NCI-H1930 (cell line): Measurements from ENCODE around the gene CCDC9.
"Not testable (repeated sequence)": the region's sequence is repeated elsewhere in the genome, so short reads cannot be mapped to it uniquely, and the experiment has no call there.

Source experiments
- DNase-seq, 2 experiments: peaks; one replicate each; lab custom pipeline; 2025; lab: John Stamatoyannopoulos, UW

The CCDC9 gene

DNA sequence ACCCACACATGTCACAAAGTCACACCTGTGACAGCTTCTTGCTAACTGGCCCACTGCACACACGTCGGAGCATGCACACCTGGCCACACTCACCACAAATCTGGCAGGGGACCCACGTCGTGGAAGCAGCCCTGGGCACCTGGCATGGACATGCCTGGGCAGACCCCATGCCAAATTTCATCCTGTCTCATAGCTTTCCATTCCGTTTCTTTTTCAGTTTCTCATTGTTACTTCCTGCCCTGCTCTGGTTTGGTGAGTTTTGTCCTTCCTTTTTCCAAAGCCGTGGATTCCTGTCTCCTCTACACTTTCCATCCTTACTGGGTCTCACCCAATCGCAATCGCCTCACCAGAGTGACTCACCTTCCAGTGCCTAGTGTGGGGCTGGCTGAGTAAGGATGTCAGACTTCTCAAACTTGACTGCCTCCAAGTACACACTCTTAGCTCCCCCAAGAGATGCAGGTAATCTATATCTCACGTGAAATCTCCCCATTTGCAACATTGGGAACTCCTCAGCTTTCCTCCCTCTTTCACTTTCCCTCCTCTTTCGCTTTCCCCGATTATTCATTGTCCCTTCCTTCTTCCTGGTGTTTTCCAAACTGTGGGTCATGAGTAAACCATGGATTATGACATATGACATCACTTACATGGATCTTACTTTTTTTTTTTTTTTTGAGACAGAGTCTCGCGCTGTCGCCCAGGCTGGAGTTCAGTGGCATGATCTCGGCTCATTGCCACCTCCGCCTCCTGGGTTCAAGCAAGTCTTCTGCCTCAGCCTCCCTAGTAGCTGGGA lies 23.7 kb upstream of the CCDC9 start:
- DNase-seq: no peak

DNA sequence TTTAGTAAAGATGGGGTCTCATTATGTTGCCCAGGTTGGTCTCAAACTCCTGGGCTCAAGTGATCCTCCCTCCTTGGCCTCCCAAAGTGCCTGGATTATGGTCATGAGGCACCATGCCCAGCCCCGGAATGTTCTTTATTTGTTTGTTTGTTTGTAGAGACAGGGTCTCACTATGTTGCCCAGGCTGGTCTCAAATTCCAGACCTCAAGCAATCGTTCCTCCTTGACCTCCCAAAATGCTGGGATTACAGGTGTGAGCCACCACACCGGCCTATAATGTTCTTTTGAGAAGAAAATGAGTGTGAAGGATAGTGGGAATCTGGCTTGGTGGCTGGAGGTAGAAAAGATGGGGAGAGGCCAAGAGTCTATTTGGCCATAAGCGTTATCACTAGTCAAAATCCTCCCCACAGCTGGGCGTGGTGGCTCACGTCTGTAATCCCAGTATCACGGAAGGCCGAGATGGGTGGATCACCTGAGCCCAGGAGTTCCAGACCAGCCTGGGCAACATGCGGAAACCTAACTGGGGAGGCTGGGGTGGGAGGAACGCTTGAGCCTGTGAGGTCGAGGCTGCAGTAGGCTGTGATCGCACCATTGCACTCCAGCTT lies 20.2 kb upstream of the CCDC9 start:
- no peak for DNase-seq

DNA sequence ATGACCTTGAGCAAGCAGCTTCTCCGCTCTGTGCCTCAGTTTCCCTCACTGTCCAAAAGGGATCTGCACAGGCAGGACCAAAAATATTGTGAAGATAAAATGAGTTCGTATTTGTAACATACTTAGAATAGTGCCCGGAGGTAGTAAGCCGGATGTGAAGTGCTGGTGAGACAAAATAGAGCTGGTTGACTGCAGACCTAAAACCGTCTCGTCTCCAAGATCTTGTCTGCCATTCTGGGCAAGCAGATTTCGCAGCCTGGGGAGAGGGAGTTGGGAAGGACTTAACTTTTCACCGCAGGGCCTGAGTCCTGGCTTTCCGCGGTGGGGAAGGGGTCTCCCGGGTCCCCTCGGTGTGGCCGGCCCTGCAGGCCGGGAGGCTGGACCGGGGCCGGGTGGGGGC lies 17.2 kb upstream of the CCDC9 start:
- DNase-seq: no peak

DNA sequence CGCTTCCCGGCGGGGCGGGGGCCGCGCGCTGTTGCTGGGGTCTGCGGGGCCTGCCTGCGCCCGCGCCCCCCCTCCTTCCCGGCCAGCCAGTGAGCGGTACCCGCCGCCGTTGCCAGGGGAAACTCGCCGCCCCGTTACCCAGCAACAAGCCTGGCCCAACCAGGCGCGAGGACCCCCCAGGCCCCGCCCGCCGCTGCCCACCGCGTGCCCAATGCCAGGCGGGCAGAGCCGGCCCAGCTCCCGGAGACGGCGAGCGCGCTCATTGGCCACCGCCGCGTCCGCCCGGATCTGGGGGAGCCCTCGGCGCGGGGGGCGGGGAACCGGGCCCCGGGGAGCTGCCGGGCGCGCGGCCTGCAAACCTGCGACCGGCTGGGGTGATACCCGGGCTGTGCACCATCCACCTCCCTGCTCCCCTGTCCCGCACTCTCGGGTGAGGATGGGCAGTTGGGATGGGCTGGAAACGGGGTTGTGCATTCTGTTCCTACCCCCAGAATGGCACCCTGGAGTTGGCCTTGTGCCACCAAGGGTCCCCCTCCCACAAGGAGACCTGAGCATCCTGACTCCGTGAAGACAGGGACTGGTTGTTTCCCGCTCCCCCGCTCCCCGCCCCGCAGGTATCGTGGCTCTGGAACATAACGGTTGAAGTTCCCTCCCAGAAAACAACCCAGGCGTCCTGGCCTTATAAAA lies 16.6 kb upstream of the CCDC9 start:
- DNase-seq: peak; percentile 85 to 96

DNA sequence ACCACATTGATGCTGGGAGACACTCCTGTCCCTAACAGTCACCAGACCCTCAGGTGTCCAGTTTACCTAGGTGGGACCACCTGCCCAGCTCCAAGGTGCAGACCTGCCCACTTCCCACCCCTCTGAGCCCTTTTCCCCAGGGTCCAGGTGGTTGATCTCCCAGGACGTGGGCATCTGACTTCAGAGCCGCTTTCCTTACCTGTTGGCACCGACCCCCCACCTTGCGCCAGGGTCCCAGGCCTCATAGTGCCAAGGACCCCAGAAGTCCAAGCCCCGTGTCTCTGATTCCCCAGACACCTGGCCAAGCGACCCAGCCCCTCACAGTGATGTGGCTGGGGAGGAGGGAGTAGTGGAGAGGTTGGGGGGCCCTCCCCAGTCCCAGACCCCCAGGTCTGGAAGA lies 15.8 kb upstream of the CCDC9 start:
- DNase-seq: no peak

DNA sequence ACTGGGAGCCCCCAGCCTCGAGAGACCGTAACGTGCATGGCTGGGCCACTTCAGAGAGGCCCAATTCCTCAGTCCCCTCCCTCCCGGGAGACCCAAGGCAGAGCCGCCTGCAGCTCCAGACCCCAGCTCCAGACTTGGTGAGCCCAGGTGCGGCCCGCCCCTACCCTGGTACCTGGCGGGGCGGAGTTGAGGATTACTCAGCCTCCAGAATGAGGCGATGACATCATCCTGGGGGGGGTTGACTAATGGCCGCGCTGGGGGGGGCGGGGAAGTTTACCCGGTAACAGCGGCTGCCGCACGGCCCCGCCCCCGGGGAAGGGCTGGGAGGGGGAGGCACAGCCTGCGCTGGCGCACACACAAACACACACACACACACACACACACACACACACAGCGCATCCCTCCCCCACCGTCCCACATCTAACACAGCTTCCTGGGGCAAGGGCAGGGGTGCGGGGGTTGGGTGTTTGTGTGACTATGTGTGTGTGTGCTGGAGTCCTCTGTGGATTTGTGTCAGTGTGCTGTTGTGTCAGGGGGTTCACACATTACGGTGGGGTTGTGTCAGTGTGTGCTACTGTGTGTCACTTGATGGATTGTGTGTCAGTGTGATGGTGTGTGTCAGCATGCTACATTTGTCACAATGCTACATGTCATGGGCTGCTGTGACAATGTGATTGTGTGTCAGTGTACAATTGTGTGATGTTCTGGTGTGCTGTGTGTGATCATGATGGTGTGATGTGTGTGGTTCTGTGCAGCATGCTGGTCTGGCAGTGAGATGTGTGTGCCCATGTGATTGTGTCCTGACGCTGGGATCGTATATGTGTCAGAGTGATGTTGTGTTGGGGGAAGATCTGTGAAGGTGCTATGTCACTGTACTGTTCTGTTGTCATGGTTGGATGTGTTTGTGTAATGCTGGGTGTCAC lies 15.1 kb upstream of the CCDC9 start:
- peak; percentile 79 to 88 for DNase-seq

DNA sequence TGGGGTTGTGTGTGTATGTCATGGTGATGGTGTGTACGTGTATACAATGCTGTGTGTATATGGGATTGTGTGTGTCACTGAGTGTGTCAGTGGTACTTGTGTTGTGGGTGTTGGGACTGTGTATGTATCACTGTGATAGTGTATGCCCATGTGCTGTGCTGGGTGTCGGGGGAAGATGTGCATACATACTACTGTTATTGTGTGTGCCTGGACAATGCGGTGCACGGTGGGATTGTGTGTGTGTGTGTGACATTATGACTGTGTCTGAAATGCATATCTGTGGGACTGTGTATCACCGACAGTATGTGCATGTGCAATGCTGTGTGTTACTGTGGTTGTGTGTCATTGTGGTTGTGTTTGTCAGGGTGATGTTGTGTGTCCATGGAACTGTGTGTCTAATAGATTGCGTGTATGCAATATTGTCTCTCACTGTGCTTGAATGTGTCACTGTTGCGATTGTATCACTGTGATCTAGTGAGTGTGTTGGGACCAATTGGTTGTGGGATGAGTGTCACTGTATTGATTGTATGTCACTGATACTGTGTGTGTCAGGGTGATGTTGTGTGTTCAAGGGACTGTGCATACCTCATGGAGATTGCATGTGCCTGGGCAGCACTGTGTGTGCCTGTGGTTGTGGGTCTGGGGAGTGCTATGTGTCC lies 14.3 kb upstream of the CCDC9 start:
- DNase-seq: no peak

DNA sequence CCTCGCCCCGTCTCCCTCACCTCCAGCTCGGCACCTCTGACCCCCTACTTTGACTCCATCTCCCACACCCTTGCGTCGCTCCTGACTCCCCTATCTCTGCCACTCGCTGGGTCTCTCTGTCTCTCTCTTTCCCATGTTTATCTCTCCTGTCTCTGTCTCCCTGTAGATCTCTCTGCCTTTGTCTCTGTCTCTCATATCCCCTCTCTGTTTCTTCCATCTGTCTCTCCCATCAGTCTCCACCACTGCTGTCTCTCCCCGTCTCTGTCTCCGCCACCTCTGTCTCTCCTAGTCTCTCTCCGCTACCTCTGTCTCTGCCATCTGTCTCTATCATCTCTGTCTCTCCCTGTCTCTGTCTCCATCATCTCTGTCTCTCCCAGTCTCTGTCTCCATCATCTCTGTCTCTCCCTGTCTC lies 13.0 kb upstream of the CCDC9 start:
- DNase-seq: no peak

DNA sequence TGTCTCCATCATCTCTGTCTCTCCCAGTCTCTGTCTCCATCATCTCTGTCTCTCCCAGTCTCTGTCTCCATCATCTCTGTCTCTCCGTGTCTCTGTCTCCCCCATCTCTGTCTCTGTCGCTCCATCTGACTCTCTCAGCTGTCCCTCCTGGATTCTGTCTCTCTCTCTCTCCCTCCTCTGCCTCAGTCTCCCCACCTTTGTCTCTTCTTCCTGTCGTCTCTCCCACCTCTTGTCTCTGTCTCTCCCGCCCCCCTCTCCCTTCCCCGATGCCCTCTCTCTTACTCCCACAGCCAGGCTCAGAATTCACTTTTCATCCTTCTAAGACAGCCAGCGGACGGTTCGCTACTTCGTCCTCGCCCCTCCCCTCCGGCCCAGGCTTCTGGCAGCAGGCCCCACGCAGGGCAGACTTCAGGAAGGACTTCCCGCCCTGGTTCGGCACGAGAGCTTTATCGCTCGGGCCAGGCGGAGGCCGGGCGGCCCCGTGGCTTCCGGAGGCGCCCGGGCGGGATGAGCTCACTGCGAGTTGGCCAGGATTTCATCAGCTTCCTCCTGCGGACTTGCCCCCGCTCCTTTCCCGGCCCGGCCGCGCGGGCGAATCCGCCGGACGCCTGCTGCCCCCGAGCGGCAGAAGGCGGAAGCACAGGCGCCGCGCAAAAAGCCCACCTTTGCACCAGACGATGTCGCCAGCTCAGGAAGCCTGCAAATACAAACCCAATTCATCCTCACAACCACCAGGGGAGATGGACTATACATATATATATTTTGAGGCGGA lies 12.4 kb upstream of the CCDC9 start:
- DNase-seq: peak; percentile 92 to 96

DNA sequence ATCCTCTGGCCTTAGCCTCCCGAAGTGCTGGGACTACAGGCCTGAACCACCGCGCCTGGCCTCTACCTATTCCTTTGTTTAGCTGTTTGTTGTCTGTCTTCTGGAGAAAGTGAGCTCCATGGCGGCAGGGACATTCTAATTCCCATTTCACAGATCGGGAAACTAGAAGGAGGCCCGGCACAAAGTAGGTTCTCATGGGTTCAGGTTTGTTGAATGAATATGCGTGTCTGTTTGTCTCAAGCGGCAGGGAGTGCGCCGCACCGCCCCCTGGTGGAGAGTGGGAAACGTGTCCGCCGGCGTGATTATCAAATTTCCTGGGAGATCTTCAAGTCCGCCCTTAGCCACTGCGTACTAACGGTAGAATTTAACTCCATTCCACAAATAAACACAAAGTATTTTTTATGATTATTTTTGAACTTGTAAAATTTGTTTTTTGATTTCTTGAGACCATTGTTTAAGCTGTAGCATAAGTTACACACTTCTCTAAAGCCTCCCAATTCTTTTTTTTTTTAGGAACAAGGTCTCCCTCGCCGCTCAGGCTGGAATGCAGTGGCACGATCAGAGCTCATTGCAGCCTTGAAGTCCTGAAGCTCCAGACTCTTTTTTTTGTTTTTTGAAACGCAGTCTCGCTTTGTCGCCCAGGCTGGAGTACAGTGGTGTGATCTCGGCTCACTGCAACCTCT lies 8.9 kb upstream of the CCDC9 start:
- peak; percentile 36 to 63 for DNase-seq

DNA sequence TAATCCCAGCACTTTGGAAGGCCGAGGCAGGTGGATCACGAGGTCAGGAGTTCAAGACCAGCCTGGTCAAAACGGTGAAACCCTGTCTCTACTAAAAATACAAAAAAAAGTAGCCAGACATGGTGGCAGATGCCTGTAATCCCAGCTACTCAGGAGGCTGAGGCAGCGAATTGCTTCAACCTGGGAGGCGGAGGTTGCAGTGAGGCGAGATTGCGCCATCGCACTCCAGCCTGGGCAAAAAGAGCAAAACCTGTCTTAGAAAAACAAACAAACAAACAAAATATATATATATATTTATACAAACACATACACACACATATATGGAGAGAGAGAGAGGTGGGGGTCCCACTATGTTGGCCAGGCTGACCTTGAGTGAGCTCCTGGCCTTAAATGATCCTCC lies 3.3 kb upstream of the CCDC9 start:
- DNase-seq: not testable (repeated sequence)

DNA sequence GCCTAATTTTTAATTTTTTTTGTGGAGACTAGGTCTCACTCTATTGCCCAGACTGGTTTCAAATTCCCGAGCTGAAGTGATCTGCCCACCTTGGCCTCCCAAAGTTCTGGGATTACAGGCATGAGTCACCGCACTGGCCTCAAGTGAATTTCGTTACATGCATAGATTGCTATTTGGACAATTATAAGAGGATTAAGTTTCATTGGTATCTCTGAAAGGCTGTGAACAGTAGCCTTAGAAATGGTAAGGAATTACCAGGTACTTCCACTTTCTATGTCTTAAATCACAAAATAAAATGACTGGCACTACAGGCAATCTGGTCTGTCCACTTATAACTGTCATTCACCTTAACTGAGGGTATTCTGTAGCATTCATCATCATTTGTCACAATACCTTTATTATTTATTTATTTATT lies 2.9 kb upstream of the CCDC9 start:
- DNase-seq: no peak

DNA sequence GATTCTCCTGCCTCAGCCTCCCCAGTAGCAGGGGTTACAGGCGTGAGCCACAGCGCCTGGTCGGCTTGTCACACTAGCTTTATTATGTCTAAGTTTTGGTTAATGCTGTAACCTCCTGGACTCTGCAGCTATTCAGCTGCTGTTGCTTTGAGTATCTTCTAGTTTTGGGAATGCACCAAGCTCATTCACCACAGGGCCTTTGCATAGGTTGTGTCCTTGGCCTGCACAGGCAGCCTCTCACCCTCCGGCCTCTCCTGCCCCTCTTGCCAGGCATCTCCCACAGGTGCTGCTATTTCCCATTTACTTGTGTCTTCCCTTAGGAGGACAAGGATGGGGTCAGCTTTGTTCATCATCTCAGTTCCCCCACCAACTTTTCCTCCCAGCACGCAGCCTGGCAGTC lies 2.4 kb upstream of the CCDC9 start:
- DNase-seq: no peak

DNA sequence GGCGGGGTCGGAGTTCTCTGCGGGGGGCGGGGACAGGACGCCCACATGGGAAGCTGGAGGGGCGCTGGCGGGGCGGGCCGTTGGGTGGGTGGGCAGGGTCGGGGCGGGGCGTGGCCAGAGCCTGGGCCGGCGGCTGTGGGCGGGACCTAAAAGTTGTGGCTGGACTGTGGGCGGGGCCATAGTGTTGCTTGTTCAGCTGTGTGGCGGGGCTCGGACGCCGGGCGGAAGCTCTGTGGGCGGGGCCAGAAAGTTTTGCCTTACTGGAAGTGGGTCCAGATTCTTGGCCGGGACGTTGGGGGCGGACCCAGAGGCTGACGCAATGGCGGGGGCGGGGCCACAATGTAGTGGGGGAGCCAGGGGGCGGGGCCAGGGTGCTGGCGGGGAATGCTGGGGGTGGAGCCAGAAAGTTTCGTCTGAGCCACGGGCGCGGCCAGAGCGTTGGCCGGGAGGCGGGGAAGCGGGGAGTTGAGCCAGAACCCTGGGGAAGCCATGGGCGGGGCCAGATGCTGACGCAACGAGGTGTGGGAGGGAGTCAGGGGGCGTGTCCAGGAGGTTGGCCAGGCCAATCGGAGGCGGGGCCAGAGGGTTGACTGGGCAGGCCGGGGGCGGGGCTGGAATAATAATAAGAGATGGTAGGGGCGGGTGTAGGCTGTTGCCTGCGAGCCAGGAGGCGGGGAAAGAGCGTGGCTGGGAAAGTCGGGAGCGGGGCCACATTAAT lies 527 bp downstream of the CCDC9 start:
- peak; percentile 100 for DNase-seq

DNA sequence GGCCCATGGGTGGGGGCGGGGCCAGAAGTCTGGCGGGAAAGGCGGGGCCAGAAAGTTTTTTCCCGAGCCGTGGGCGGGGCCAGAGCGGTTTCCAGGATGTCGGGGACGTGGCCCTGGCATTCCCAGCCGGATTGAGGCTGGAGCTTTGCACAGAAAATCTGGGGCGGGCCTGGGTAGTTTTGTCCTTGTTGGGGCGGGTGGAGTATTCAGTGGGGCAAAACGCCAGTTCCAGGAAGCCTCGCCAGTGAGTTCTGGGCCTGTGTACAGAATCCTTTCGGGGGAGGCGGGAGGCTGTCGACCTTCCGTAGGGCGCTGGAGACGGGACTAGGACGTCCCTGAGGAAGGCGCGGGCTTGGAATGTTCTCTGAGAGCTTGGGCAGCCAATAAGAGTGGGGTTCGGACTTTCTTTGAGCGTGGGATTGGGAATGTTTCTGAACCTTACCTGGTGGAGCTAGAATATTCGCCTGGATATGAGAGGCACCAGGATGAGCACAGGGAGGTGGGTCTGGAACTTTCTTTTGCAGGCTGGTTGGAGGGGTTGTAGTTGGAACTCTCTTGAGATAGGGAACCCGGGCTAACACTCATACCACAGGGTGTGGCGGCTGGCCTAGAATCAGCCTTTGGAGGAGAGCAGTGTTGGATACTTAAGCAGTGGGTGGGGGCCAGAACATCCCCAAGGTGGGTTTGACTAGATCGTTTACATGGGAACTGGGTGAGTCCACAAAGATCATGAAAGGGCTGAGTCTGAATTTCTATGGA lies 1.3 kb downstream of the CCDC9 start:
- no peak for DNase-seq

DNA sequence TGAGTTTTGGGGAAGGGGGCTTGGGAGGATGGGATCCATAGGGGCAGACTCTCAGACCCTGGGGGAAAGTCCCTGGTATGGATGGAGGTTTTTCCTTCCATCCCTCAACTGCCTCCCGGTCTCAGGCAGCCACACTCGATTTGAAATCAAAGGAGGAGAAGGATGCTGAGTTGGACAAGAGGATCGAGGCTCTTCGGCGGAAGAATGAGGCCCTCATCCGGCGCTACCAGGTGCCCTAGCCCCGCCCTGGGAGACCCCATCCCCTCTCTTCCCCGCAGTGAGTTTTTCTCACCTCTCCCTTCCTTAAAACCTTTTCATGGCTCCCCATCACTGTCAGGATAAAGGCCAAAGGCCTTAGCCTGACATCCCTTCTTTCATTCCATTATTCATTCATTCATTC lies 2.1 kb downstream of the CCDC9 start:
- no peak for DNase-seq

DNA sequence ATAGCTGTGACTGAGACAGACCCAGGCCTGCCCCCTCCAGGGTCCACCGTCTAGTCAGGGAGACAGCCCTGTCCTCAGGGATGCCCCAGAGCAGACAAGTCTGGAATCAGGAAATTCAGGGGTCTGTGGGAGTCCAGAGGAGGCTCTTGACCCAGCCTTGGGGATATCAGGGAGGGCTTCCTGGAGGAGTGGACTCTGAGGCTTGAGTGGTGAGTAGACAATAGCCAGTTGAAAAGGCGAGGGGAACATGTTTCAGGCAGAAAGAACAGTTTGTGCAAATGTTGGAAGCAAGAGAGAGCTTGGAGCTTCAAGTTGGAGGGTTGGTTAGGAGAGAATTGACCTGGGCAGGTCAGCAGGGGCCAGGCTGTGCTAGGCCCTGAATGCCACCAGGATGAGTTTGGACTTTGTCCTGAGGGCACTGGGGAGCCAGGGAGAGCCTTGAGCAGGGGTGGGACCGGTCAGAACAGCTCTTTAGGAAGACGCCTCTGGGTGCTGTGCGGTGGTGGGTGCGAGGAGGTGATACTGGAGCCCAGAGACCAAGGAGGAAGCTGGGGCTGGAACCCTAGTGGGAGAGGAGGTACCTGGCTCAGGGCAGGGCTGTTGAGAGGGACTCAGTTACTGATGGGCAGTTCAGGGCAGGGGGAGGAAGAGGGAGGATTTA lies 2.7 kb downstream of the CCDC9 start:
- no peak for DNase-seq

DNA sequence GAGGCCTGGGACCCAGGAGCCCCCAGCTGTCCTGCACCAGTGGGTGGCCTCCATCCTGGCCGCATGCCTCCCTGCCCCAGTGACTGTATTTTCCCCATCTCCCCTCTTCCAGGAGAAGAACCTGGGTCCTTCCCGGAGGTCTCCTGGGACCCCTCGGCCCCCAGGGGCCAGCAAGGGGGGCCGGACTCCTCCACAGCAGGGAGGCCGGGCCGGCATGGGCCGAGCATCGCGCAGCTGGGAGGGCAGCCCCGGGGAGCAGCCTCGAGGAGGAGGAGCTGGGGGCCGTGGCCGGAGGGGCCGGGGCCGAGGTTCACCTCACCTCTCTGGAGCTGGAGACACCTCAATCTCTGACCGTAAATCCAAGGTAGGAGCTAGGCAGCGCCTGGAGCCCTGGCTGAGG lies 4.2 kb downstream of the CCDC9 start:
- DNase-seq: no peak
